ENCODE results near the gene ANKRD12. TPM values are rescaled to one million over a fixed set of nuclear protein-coding genes. Genes with fewer than 3 reads are reported as not detected.
A peak's percentile ranks its signal among the peaks of the same experiment; 100 is the strongest.

ANKRD12 gene
- total RNA-seq, 2 experiments from 2014 or later: 160 to 164 TPM

GRCh38 chr18:9191658-9192256, 55.2 kb downstream of the ANKRD12 start:
- Histone ChIP-seq H3K9me3 (ENCODE audit: control insufficient read depth in 1 of 2, insufficient read depth in 1 of 2, low read length in 2 of 2) (no peaks in the 10 kb centered on the region), H3K27ac (ENCODE audit: low read depth in 1 of 2, low read length in 2 of 2) (no peak overlapping the region), H3K27me3 (ENCODE audit: control insufficient read depth in 1 of 2, insufficient read depth in 2 of 2, low read length in 2 of 2) (no peaks in the 10 kb centered on the region), H3K4me3 (ENCODE audit: low read length) (no peak overlapping the region), H3K36me3 (ENCODE audit: insufficient read depth, low read length) (peaks cover 72% of the 10 kb centered on the region), H3K4me1 (ENCODE audit: insufficient read depth, low read length) (no peaks in the 10 kb centered on the region)
- Mint-ChIP-seq H3K4me1 (ENCODE audit: low read depth) (peaks cover 34% of the 10 kb centered on the region), H3K36me3 (ENCODE audit: low read depth) (peaks cover 89% of the 10 kb centered on the region), H3K4me3 (no peak overlapping the region), H3K27me3 (no peaks in the 10 kb centered on the region), H3K27ac (peak overlapping the region; percentile 36), H3K9me3 (no peaks in the 10 kb centered on the region)
- ATAC-seq (ENCODE audit: poor library complexity) (peak; percentile 16), DNase-seq (no peak)
- no peak for TF ChIP-seq CTCF (IDR thresholded peaks at IDR 0.05)
- intact Hi-C loops (cut with DNase I, micrococcal nuclease): no loop called here
- CTCF ChIA-PET: no interaction called here
- POLR2A ChIA-PET: interaction anchor here (1.1 kb wide), 1 partner anchor 109 kb away, joined by 4 read pairs; no protein-coding TSS in a partner anchor

GRCh38 chr18:9193031-9193430, 56.5 kb downstream of the ANKRD12 start:
- intact Hi-C loops (cut with DNase I, micrococcal nuclease): no loop called here
- Mint-ChIP-seq H3K27me3 (no peaks in the 10 kb centered on the region), H3K27ac (peak overlapping the region; percentile 5), H3K4me3 (no peak overlapping the region), H3K4me1 (ENCODE audit: low read depth) (peaks cover 34% of the 10 kb centered on the region), H3K9me3 (no peaks in the 10 kb centered on the region), H3K36me3 (ENCODE audit: low read depth) (peaks cover 93% of the 10 kb centered on the region)
- no peaks in the 10 kb centered on the region for H3K27me3 ChIP-seq (ENCODE audit: control insufficient read depth in 1 of 2, insufficient read depth in 2 of 2, low read length in 2 of 2)
- H3K36me3 ChIP-seq (ENCODE audit: insufficient read depth, low read length): peaks cover 62% of the 10 kb centered on the region
- POLR2A ChIA-PET: interaction anchor here (0.8 kb wide), 1 partner anchor 75 kb away, joined by 6 read pairs; no protein-coding TSS in a partner anchor
- DNase-seq: no peak
- no peak overlapping the region for H3K4me3 ChIP-seq (ENCODE audit: low read length)
- H3K4me1 ChIP-seq (ENCODE audit: insufficient read depth, low read length): no peaks in the 10 kb centered on the region
- TF ChIP-seq CTCF (IDR thresholded peaks at IDR 0.05): no peak
- CTCF ChIA-PET: no interaction called here
- H3K9me3 ChIP-seq (ENCODE audit: control insufficient read depth in 1 of 2, insufficient read depth in 1 of 2, low read length in 2 of 2): no peaks in the 10 kb centered on the region
- ATAC-seq (ENCODE audit: poor library complexity): no peak
- H3K27ac ChIP-seq (ENCODE audit: low read depth in 1 of 2, low read length in 2 of 2): no peak overlapping the region

DNA sequence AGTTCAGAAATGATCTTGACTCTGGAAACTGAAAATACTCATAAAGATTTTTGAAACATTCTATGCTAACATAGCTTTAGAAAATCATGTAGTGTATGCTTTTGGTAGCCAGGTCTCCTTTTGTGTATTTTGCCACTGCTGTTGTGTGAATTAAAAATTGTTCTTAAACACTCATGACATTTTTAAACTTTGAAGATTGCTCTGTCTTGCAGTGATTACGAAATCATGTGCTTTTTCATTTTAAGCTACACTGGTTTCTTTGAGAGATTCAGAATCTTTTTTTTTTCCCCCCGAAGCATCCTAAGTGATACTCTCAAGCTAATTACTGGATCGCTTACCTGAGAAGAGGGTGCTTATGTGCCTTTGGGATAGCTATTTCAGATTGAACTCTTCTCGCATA, 60.0 kb downstream of the ANKRD12 start:
- ATAC-seq (ENCODE audit: poor library complexity) (no peak), DNase-seq (no peak)
- CTCF ChIA-PET: interaction anchor here (1.0 to 1.1 kb wide), 2 partner anchors 9 to 123 kb away, joined by 3 read pairs; no protein-coding TSS in a partner anchor
- Histone ChIP-seq H3K4me3 (ENCODE audit: low read length) (no peak overlapping the region), H3K36me3 (ENCODE audit: insufficient read depth, low read length) (peaks cover 53% of the 10 kb centered on the region), H3K4me1 (ENCODE audit: insufficient read depth, low read length) (no peaks in the 10 kb centered on the region), H3K27ac (ENCODE audit: low read depth in 1 of 2, low read length in 2 of 2) (no peak overlapping the region), H3K27me3 (ENCODE audit: control insufficient read depth in 1 of 2, insufficient read depth in 2 of 2, low read length in 2 of 2) (no peaks in the 10 kb centered on the region), H3K9me3 (ENCODE audit: control insufficient read depth in 1 of 2, insufficient read depth in 1 of 2, low read length in 2 of 2) (no peaks in the 10 kb centered on the region)
- H3K36me3 Mint-ChIP-seq (ENCODE audit: low read depth): peaks cover 86% of the 10 kb centered on the region
- intact Hi-C loops (cut with DNase I, micrococcal nuclease): no loop called here
- H3K9me3 Mint-ChIP-seq: no peaks in the 10 kb centered on the region
- no peak overlapping the region for H3K4me3 Mint-ChIP-seq
- no peak for TF ChIP-seq CTCF (IDR thresholded peaks at IDR 0.05)
- H3K27me3 Mint-ChIP-seq: no peaks in the 10 kb centered on the region
- no peak overlapping the region for H3K27ac Mint-ChIP-seq
- peaks cover 27% of the 10 kb centered on the region for H3K4me1 Mint-ChIP-seq (ENCODE audit: low read depth)
- POLR2A ChIA-PET: no interaction called here

Measured in CD4-positive, alpha-beta T cell (primary cell).